ENCODE results near the gene PRDM8. TPM values are rescaled to one million over a fixed set of nuclear protein-coding genes. Genes with fewer than 3 reads are reported as not detected.

Gene PRDM8
- total RNA-seq, 4 donors from 2014 or later: 1.4 to 5.2 (median 3.2) TPM

DNA sequence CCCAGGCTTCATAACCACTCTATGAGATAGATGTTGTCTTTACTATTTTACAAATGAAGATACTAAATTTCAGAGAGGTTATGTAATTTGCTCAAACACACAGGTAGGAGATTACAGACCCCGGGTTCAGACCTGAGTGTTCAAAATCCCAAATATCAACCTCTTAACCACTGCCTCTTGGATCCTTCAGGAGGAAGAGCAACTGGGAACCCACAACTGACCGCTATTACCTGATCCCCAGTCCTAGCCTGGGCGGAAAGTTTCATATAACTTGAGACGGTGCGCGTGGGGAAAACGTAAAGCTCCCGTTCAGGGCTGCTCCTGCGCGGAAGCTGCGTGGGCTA, 8.9 kb upstream of the PRDM8 start:
- TF ChIP-seq, protein P1, sequence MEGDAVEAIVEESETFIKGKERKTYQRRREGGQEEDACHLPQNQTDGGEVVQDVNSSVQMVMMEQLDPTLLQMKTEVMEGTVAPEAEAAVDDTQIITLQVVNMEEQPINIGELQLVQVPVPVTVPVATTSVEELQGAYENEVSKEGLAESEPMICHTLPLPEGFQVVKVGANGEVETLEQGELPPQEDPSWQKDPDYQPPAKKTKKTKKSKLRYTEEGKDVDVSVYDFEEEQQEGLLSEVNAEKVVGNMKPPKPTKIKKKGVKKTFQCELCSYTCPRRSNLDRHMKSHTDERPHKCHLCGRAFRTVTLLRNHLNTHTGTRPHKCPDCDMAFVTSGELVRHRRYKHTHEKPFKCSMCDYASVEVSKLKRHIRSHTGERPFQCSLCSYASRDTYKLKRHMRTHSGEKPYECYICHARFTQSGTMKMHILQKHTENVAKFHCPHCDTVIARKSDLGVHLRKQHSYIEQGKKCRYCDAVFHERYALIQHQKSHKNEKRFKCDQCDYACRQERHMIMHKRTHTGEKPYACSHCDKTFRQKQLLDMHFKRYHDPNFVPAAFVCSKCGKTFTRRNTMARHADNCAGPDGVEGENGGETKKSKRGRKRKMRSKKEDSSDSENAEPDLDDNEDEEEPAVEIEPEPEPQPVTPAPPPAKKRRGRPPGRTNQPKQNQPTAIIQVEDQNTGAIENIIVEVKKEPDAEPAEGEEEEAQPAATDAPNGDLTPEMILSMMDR (IDR thresholded peaks at IDR 0.05): no peak
- ATAC-seq (ENCODE audit: low FRiP score): no peak
- DNase-seq (ENCODE audit: low spot score): no peak

GRCh38 chr4:80188801-80189458, 8.4 kb upstream of the PRDM8 start:
- TF ChIP-seq, protein P1 (IDR thresholded peaks at IDR 0.05): no peak
- ATAC-seq (ENCODE audit: low FRiP score) (no peak), DNase-seq (ENCODE audit: low spot score) (no peak)

GRCh38 chr4:80189581-80189955, 7.7 kb upstream of the PRDM8 start:
- ATAC-seq (ENCODE audit: low FRiP score) (no peak), DNase-seq (ENCODE audit: low spot score) (no peak)
- TF ChIP-seq, protein P1 (IDR thresholded peaks at IDR 0.05): no peak

DNA sequence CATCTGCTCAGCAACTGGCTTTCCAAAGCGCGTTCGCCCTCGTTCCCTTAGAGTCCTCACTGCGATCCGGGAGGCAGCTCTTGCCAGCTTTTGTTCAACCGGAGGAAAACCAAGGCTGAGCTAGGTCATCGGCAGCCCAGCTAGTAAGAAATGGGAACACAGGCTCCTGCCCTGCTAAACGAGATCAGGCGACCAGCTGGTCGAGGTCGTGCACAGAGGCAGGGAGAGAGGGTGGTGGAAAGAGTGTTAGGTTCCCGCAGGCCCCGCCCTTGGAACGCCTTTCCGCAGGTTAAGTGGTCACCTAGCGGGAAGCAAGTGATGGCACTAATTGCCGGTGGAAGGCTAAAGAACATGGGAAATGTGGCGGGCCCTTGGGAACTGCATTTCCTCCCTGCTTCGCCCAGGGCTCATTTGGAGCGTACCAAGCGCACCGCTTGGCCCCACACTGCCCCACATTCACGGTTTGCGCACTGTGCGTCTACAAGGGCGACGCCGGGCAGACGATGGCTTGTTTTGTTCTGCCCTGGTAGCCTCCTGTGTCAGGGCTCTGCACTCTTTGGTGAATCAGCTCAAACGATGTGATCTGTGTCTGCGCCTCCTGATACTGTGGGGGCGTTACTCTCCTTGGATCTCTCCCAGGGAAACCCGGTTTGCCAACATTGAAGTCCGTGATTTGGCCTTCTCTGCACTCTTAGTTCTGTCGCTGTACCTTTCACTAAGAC, 7.2 kb upstream of the PRDM8 start:
- ATAC-seq (ENCODE audit: low FRiP score) (peak; percentile 26), DNase-seq (ENCODE audit: low spot score) (no peak)
- TF ChIP-seq, protein P1 (IDR thresholded peaks at IDR 0.05): no peak

DNA sequence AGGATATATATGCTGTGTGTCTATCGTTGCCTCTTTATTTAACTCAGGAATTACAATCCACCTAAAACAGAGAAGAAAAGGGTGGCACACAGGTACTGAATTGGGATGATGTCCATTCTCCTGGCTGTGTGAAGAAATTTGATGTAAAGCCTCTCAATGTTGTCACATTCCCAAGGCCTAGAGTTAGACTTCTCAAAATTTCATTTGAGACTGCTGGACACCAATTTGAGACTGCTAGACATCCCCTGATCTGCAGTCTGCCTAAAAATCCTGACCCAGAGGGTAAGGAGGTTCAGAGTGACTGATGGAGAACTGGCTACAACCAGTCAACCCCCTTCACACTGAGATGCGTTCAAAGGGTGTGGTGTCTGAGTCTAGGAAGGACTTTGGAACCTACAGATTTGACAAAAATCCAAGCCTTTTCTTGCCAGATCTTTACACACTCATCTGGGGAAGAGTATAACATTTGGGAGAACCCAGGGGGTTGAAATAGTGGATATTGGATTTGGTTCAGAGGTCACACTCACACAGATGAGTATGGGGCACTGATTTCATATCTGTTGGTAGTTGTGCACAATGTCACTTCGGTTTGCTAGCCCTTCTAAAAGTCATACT, 4.9 kb upstream of the PRDM8 start:
- TF ChIP-seq, protein P1 (IDR thresholded peaks at IDR 0.05): no peak
- DNase-seq (ENCODE audit: low spot score): no peak
- ATAC-seq (ENCODE audit: low FRiP score): no peak

DNA sequence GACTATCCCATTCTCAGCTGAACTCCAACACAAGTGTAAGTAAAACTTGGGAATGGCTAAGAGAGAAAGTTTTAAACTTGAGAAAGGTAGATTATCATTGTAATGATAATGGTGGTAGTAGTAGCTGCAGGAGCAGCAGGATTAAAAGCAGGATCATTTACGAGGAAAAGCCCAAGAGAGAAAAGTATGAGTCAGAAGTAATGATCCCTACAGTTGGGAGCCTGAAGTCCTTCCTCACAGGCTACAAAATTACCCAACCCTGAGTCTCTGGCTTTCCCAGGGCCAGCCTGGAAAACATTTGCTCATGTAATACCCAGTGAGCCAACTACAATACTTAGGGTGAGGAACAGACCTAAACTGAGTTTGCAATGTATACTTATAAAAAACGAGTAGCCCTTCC, 4.4 kb upstream of the PRDM8 start:
- DNase-seq (ENCODE audit: low spot score): no peak
- TF ChIP-seq, protein P1 (IDR thresholded peaks at IDR 0.05): no peak
- ATAC-seq (ENCODE audit: low FRiP score): no peak
